Stimulated activated CD8-positive, alpha-beta memory T cell treated with anti-CD3 and anti-CD28 coated beads, Interleukin-4, amount 100 ng/mL, for 4 hours (primary cell): ENCODE results near the gene KCNA3.
A peak's percentile ranks its signal among the peaks of the same experiment; 100 is the strongest.

Experiments
- DNase-seq, 2 donors: peaks; one replicate each; pipeline ENCODE4 v3.0.0-alpha.2; 2020; ENCODE audit warnings: low read depth in 2 of 2, low spot score in 1 of 2

The KCNA3 gene

GRCh38 chr1:110674337-110675059, at the start of gene KCNA3:
TSS of gene KCNA3 (minus strand) at chr1:110674940. CDS start at chr1:110674809, 131 bp downstream.
- DNase-seq, result peak; percentile 30 to 48

GRCh38 chr1:110722807-110723206, 48.1 kb upstream of the KCNA3 start:
- DNase-seq, result no peak

- no peak for DNase-seq
These were observed 45.2 kb upstream of the KCNA3 start for GRCh38 chr1:110719908-110720307.

DNA sequence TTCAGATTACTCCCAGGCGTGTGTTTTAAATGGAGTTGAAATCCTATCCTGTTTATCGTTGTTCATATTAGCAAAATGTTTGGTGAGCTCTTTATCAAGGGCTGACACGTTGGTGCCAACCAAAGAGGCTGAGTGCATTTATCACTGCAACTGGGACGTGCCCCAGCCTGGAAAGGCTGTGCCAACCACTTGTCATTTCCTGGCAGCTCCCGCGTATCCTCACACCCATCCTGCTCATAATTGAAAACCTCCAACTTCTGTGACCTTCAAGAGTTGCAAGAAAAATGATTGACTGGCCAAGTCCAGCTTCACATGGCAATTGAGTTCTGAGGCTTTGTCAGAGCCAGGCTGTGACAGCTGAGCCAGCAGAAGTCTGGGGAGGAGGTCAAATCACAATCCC, 43.7 kb upstream of the KCNA3 start:
- DNase-seq, result no peak

DNA sequence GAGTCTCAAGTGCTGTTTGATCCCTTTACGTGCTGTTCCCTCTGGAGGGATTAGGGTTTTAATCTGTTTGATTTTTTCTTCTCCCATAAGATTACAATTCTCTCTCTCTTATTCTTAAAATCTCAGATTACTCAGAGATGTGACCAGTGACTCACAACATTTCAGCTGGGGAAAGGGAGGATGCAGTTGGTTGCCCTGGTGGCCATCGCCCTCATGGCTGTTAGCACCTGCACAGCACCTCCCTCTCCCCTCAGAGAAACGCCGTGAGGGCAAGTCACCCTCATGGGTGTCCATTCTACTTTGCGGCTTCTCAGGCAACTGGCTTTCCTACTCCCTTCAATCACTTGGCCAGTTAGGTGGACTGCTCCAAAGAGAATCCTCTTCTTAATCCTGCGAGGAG, 42.4 kb upstream of the KCNA3 start:
- no peak for DNase-seq

- no peak for DNase-seq
These were observed 39.7 kb upstream of the KCNA3 start for GRCh38 chr1:110714374-110714995.

DNA sequence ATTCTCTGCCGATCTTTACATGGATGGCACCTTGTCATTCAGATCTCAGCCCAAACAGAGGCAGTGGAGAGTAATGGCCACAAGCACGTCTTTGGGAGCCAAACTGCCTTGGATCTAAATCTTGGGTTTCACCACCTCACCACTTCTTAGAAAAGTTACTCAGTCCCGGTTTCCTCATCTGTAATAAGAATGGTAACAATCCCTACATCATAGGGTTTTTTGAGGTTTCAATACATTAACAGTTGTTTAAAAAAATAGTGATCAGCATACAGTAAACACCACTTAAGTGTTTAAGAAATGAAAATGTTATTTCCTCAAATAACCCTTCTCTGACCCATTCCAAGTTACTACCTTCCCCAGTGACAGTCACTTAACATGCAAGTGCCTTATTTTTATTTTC, 38.5 kb upstream of the KCNA3 start:
- DNase-seq, result no peak

DNA sequence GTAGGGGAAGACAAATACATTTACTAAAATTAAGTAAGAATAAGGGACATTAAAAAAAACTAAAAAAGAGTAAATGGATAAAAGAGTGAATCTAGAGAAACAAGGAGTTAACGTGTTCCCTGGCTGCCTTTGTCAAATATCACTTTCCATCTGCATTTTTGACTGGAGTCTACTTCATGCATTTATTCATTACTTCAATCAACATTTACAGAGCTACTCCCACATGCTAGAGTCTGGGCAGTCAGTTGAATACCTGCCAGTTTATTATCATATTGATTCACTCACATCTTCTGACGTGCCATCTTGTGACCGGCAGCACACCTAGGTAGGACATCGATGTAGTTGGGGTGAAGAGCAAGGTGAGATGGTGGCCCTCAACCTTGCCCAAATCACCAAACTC, 35.6 kb upstream of the KCNA3 start:
- DNase-seq, result no peak

- DNase-seq, result no peak
These were observed 34.3 kb upstream of the KCNA3 start for GRCh38 chr1:110708974-110709440.

- no peak for DNase-seq
These were observed 32.5 kb upstream of the KCNA3 start for GRCh38 chr1:110707232-110707631.

DNA sequence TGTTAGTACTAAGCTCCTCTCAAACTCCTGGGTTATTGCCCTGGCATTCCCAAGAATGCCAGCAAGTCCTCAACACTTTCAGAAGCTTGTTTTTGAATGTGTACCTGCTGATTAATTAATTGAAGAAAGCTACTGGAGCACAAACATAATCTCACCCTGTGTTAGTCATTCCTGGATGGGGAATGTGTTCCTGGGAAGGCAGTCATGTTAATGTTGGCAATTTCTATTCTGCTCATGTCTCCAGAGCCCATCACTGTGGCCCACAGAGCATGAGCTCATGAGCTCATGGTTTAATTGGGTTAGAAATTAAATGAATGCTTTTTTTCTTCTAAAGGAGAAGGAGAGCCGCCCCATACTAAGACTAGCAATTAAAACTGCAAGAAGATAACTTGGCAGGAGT, 31.9 kb upstream of the KCNA3 start:
- DNase-seq, result no peak

DNA sequence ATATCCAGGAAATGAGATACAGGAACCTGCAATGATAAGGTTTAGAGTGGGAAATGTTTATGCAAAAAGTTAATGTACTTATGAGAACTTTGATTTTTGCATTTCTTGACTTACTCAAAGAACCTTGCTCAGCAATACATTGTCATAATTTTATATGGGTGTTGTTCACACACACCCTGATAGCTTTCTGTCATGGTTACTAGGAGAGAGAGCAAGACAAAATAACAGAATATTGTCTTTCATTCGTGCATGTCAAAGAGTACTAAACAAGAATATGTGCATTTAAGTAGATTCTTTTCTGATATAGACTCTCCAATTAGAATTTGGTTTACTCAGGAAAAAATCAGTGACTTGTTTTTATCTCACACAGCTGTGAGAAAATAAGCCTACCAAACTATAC, 27.5 kb upstream of the KCNA3 start:
- no peak for DNase-seq

- DNase-seq, result no peak
These were observed 26.0 kb upstream of the KCNA3 start for GRCh38 chr1:110700767-110701166.

GRCh38 chr1:110697606-110698005, 22.9 kb upstream of the KCNA3 start:
- DNase-seq, result no peak

DNA sequence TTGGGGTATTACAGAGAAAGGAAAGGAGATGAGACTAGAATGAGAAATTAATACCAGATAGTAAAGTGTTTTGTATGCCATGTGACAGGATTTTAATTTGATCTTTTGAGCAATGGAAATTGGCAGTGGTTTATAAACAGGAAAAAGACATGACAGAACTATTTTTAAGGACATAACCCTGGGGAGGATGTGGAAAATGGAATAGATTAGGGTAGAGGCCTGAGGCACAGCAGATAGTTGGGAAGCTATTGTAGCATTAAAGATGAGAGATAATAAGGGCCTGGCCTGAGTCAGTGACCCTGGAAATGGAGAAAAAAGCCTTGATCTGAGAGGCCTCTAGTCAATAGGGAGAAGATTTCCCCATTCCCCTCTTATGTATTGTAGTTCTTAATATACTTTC, 22.1 kb upstream of the KCNA3 start:
- no peak for DNase-seq

DNA sequence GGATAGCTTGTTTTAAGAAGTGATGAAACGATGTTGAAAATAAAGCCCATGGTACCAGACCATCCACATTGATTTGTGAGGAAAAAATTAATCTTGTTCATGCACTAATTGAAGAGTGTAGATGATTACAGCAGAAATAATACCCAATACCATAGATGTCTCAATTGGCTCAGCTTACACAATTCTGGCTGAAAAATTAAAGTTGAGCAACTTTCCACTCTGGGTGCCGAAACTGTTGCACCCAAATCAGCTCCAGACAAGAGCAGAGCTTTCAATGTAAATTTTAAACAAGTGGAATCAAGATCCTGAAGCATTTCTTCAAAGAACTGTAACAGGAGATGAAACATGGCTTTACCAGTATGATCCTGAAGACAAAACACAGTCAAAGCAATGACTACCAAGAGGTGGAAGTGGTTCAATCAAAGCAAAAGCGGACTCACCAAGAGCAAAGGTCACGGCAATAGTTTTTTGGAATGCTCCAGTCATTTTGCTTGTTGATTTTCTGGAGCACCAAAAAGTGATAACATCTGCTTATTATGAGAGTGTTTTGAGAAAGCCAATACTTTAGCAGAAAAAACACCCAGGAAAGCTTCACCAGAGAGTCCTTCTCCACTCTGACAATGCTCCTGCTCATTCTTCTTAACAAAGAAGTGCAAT, 16.1 kb upstream of the KCNA3 start:
- DNase-seq, result no peak

DNA sequence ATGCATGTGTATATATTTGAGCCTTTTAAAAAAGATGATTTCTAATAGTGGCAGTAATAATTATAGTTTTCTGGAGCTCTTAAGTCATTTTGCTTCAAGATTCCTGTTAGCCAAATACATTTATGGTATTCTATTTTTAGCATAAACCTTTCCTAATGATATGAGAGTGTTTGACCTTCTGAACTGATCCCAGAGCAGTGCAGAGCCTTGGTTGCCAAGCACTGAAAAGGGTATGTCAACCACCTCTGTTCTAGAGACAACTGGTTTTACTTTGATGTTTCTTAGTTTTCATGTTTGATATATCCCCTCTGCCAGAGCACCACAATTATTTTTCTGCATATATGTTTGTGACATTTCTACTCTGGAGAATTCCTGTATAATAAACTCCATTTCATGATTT, 15.1 kb upstream of the KCNA3 start:
- DNase-seq, result no peak

DNA sequence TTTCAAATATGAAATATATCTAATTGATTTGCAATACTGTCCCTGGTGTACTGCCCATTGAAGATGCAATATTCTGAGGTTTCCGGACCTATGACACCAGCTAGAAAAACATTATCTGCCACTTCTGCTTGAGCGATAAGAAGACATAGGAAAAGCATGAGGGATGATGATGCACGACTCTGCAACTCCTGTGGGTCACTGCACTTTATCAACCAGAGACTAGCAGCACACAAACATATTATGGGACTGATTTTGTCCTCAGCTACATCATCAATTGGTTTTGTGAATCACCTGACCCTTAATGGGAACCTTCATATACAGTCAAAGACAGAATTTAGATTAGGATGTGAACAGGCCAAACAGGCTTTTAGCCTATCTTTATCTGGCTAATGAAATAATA, 13.8 kb upstream of the KCNA3 start:
- DNase-seq, result no peak

DNA sequence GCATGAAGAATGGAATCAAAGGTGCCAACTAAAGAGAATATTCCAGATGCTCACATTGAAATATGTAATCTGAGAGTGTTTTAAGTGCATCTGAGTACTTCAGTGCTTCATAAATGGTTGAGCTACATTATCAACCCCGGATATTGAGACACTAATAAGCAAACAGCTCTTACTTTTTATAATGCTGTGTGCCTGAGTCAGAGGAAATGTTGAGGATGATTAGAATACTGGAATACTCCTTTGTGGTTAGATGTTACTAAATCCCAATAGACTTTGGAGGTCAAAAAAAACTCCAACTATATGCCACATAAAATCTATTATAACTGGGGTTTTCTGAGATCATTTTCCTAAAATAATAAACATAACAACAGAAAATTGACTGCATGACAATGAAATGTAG, 12.5 kb upstream of the KCNA3 start:
- no peak for DNase-seq

DNA sequence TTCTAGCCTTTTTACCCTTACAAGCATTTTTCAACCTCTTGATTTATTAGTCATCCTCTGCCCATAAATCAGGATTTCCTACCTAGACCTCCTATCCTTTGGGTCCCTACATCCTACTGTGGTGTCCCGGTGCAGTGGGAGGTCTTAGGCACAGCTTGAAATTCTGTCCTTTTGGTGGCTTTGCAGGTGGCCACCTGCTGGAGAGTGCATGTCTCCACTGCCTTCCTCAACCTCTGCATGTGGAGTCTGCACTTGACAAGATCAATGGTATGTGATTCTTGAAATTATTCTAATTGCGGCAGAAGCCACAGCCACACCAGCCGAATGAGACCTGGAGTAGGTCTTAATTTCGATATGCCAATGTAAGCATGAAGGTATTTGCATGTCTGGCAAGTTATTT, 11.4 kb upstream of the KCNA3 start:
- no peak for DNase-seq

GRCh38 chr1:110684491-110684890, 9.8 kb upstream of the KCNA3 start:
- no peak for DNase-seq

- DNase-seq, result no peak
These were observed 8.2 kb upstream of the KCNA3 start for GRCh38 chr1:110682898-110683297.
